Stimulated activated naive B cell treated with anti-CD40 and anti-IgM and Interleukin-4, amounts not matched to agents 10 μg/mL and 1 μg/mL and 100 μg/mL, for 72 hours (primary cell): ENCODE measurements around the gene PPP1R9A.

ENCODE experiments used
- ATAC-seq, 2 donors: fragments of 150-1000 bp; cut with Tn5 transposase; replicated peaks; 2 replicates each; pipeline ENCODE4 v1.10.0; 2021; ENCODE audit warnings: moderate library complexity in 1 of 2
- DNase-seq: peaks from one replicate; pipeline ENCODE4 v3.0.0; 2021
- H3K27ac Mint-ChIP-seq: one replicate; pipeline ENCODE4 v1.8.0; 2022; ENCODE audit warnings: mild to moderate bottlenecking, mixed read lengths
- H3K27me3 Mint-ChIP-seq, 2 donors: one replicate each; pipeline ENCODE4 v1.8.0; 2022; ENCODE audit warnings: mixed read lengths in 2 of 2
- H3K36me3 Mint-ChIP-seq, 2 donors: one replicate each; pipeline ENCODE4 v1.8.0; 2022; ENCODE audit warnings: mixed read lengths in 2 of 2, mild to moderate bottlenecking in 1 of 2
- H3K4me1 Mint-ChIP-seq, 2 donors: one replicate each; pipeline ENCODE4 v1.8.0; 2022; ENCODE audit warnings: mixed read lengths in 2 of 2, mild to moderate bottlenecking in 1 of 2
- H3K4me3 Mint-ChIP-seq, 2 donors: one replicate each; pipeline ENCODE4 v1.8.0; 2022; ENCODE audit warnings: mild to moderate bottlenecking in 2 of 2, mixed read lengths in 2 of 2, moderate library complexity in 1 of 2
- H3K9me3 Mint-ChIP-seq, 2 donors: one replicate each; pipeline ENCODE4 v1.8.0; 2022; ENCODE audit warnings: mixed read lengths in 2 of 2, mild to moderate bottlenecking in 1 of 2

The PPP1R9A gene

GRCh38 chr7:95011146-95011928 is 103.9 kb downstream of the PPP1R9A start:
- no peaks in the 10 kb centered on the region for H3K4me1 Mint-ChIP-seq
- no peaks in the 10 kb centered on the region for H3K36me3 Mint-ChIP-seq
- DNase-seq, result no peak
- no peak for ATAC-seq
- no peaks in the 10 kb centered on the region for H3K9me3 Mint-ChIP-seq
- H3K27ac Mint-ChIP-seq, result no peak overlapping the region
- no peak overlapping the region for H3K4me3 Mint-ChIP-seq
- no peaks in the 10 kb centered on the region for H3K27me3 Mint-ChIP-seq

- ATAC-seq, result no peak
- Mint-ChIP-seq H3K4me3 (no peak overlapping the region), H3K27me3 (no peaks in the 10 kb centered on the region), H3K36me3 (no peaks in the 10 kb centered on the region), H3K27ac (no peak overlapping the region), H3K9me3 (no peaks in the 10 kb centered on the region), H3K4me1 (no peaks in the 10 kb centered on the region)
- no peak for DNase-seq
These were observed 104.6 kb downstream of the PPP1R9A start for GRCh38 chr7:95011995-95012394.

GRCh38 chr7:95018021-95018420 is 110.6 kb downstream of the PPP1R9A start:
- DNase-seq, result no peak
- no peaks in the 10 kb centered on the region for H3K27me3 Mint-ChIP-seq
- no peak for ATAC-seq
- no peak overlapping the region for H3K4me3 Mint-ChIP-seq
- no peak overlapping the region for H3K27ac Mint-ChIP-seq
- H3K9me3 Mint-ChIP-seq, result peaks cover 8 to 11% of the 10 kb centered on the region in 2 donors
- no peaks in the 10 kb centered on the region for H3K4me1 Mint-ChIP-seq
- H3K36me3 Mint-ChIP-seq, result no peaks in the 10 kb centered on the region

- H3K36me3 Mint-ChIP-seq, result peaks cover 3 to 11% of the 10 kb centered on the region in 2 donors
- peaks cover 28 to 32% of the 10 kb centered on the region in 2 donors for H3K9me3 Mint-ChIP-seq
These were observed 118.6 kb downstream of the PPP1R9A start for GRCh38 chr7:95026018-95026417.

GRCh38 chr7:95026421-95027072 is 119.2 kb downstream of the PPP1R9A start:
- Mint-ChIP-seq H3K27ac (no peak overlapping the region), H3K4me1 (no peaks in the 10 kb centered on the region), H3K9me3 (peaks cover 24 to 29% of the 10 kb centered on the region in 2 donors), H3K4me3 (no peak overlapping the region), H3K36me3 (peaks cover 3 to 11% of the 10 kb centered on the region in 2 donors), H3K27me3 (no peaks in the 10 kb centered on the region)
- ATAC-seq (no peak), DNase-seq (no peak)

More at GRCh38 chr7:95026018-95026417, 118.6 kb downstream of the PPP1R9A start:
- DNase-seq (no peak), ATAC-seq (no peak)
- H3K4me3 Mint-ChIP-seq, result no peak overlapping the region
- H3K27ac Mint-ChIP-seq, result no peak overlapping the region
- no peaks in the 10 kb centered on the region for H3K4me1 Mint-ChIP-seq
- H3K27me3 Mint-ChIP-seq, result no peaks in the 10 kb centered on the region

GRCh38 chr7:95027234-95027872 is 120.0 kb downstream of the PPP1R9A start:
- H3K36me3 Mint-ChIP-seq, result peaks cover 3 to 11% of the 10 kb centered on the region in 2 donors
- DNase-seq, result no peak
- no peaks in the 10 kb centered on the region for H3K27me3 Mint-ChIP-seq
- H3K4me1 Mint-ChIP-seq, result no peaks in the 10 kb centered on the region
- peaks cover 20 to 21% of the 10 kb centered on the region in 2 donors for H3K9me3 Mint-ChIP-seq
- H3K27ac Mint-ChIP-seq, result no peak overlapping the region
- ATAC-seq, result no peak
- H3K4me3 Mint-ChIP-seq, result no peak overlapping the region

GRCh38 chr7:95028683-95029082 is 121.3 kb downstream of the PPP1R9A start:
- no peak for ATAC-seq

GRCh38 chr7:95035295-95035694 is 127.9 kb downstream of the PPP1R9A start:
- H3K9me3 Mint-ChIP-seq, result no peaks in the 10 kb centered on the region
- no peaks in the 10 kb centered on the region for H3K4me1 Mint-ChIP-seq
- H3K4me3 Mint-ChIP-seq, result no peak overlapping the region
- H3K27ac Mint-ChIP-seq, result no peak overlapping the region
- DNase-seq (no peak), ATAC-seq (no peak)
- no peaks in the 10 kb centered on the region for H3K36me3 Mint-ChIP-seq
- no peaks in the 10 kb centered on the region for H3K27me3 Mint-ChIP-seq

More at GRCh38 chr7:95028683-95029082, 121.3 kb downstream of the PPP1R9A start:
- Mint-ChIP-seq H3K27me3 (no peaks in the 10 kb centered on the region), H3K27ac (no peak overlapping the region), H3K4me1 (no peaks in the 10 kb centered on the region), H3K4me3 (no peak overlapping the region), H3K36me3 (peaks cover 3 to 11% of the 10 kb centered on the region in 2 donors), H3K9me3 (peaks cover 17 to 21% of the 10 kb centered on the region in 2 donors)
- DNase-seq, result no peak

- ATAC-seq (no peak), DNase-seq (no peak)
- no peak overlapping the region for H3K27ac Mint-ChIP-seq
- H3K4me3 Mint-ChIP-seq, result no peak overlapping the region
- no peaks in the 10 kb centered on the region for H3K9me3 Mint-ChIP-seq
- H3K27me3 Mint-ChIP-seq, result no peaks in the 10 kb centered on the region
- H3K36me3 Mint-ChIP-seq, result no peaks in the 10 kb centered on the region
- no peaks in the 10 kb centered on the region for H3K4me1 Mint-ChIP-seq
These were observed 133.6 kb downstream of the PPP1R9A start for GRCh38 chr7:95041031-95041430.

- H3K27me3 Mint-ChIP-seq, result no peaks in the 10 kb centered on the region
These were observed 138.0 kb downstream of the PPP1R9A start for GRCh38 chr7:95045236-95045923.

GRCh38 chr7:95046494-95047240 is 139.3 kb downstream of the PPP1R9A start:
- Mint-ChIP-seq H3K36me3 (no peaks in the 10 kb centered on the region), H3K27me3 (no peaks in the 10 kb centered on the region)
- ATAC-seq, result no peak

More at GRCh38 chr7:95045236-95045923, 138.0 kb downstream of the PPP1R9A start:
- Mint-ChIP-seq H3K4me3 (no peak overlapping the region), H3K4me1 (peaks cover 4 to 7% of the 10 kb centered on the region in 2 donors), H3K36me3 (no peaks in the 10 kb centered on the region), H3K9me3 (no peaks in the 10 kb centered on the region), H3K27ac (no peak overlapping the region)
- DNase-seq (no peak), ATAC-seq (peak; percentile 71 to 78)

GRCh38 chr7:95047291-95047690 is 139.9 kb downstream of the PPP1R9A start:
- Mint-ChIP-seq H3K27me3 (no peaks in the 10 kb centered on the region), H3K4me1 (peaks cover 4 to 7% of the 10 kb centered on the region in 2 donors), H3K27ac (no peak overlapping the region), H3K4me3 (no peak overlapping the region), H3K36me3 (no peaks in the 10 kb centered on the region), H3K9me3 (no peaks in the 10 kb centered on the region)
- DNase-seq (no peak), ATAC-seq (no peak)

More at GRCh38 chr7:95046494-95047240, 139.3 kb downstream of the PPP1R9A start:
- Mint-ChIP-seq H3K27ac (no peak overlapping the region), H3K4me3 (no peak overlapping the region), H3K9me3 (no peaks in the 10 kb centered on the region), H3K4me1 (peaks cover 4 to 7% of the 10 kb centered on the region in 2 donors)
- no peak for DNase-seq

GRCh38 chr7:95052566-95053094 is 145.2 kb downstream of the PPP1R9A start:
- no peak for DNase-seq
- Mint-ChIP-seq H3K27ac (no peak overlapping the region), H3K4me1 (no peaks in the 10 kb centered on the region), H3K27me3 (no peaks in the 10 kb centered on the region), H3K36me3 (no peaks in the 10 kb centered on the region), H3K9me3 (no peaks in the 10 kb centered on the region), H3K4me3 (no peak overlapping the region)
- no peak for ATAC-seq
